SH-SY5Y (cell line): ENCODE results near the gene CANX.

Experiments
- GATA2 ChIP-seq: IDR thresholded peaks from 2 replicates; pipeline ENCODE4 v1.6.1; 2011; ENCODE audit warnings: mild to moderate bottlenecking, low read depth, low read length
- GATA3 ChIP-seq: IDR thresholded peaks from 2 replicates; pipeline ENCODE4 v1.6.1; 2011; ENCODE audit warnings: low read depth, mild to moderate bottlenecking, low read length, moderate library complexity

The CANX gene

GRCh38 chr5:179700401-179700918 is 1.7 kb downstream of the CANX start:
- TF ChIP-seq GATA3 (no peak), GATA2 (no peak)

DNA sequence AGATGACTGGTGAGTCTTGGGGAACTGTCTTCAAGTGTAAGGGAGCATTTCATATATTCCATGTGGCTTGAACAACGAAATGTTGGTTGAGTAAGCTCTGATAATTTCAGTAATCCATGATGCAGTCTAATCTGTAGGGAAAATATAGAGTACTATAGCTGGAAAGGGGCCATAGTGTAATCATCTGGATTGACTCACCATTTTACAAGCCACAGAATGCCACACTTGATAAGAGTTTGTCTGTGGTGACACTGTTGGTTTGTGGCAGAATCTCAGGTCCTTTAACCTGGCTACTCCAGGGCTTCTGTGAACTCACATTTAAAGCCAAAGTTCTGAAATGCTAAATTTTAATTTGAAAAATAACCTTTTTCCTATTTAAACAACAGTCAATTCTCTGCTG is 17.5 kb downstream of the CANX start:
- TF ChIP-seq GATA2 (no peak), GATA3 (no peak)

DNA sequence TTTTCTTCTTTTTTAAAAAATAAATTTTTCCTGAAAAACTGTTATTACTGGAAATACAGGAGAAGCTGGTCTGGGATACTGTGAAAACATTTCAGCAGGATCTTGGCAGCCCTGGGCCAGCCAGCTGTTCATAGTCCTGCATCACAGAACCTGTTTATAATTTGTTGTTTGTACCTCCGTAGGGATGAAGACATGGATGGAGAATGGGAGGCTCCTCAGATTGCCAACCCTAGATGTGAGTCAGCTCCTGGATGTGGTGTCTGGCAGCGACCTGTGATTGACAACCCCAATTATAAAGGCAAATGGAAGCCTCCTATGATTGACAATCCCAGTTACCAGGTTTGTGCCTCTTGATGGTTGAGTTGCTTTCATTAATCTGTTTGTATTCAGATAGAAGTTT is 21.5 kb downstream of the CANX start:
- no peak for TF ChIP-seq GATA3

DNA sequence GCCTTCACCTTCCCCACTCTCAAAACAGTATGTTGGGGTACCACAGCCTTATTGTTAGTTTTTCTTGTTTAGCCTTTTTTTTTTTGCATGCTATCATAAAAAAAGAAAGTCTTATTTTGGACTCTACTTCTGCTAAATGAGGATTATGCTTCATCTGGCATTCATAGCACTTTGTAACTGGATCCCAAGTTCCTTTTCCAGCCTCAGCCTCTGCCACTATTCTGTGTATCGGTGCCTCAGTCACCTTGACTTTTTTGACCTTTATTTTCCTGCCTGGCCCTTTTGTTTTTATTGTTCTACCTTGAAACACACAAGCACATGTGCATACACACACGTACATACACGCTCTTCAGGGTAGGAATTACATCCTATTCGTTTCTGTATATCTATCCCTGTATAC is 25.4 kb downstream of the CANX start:
- no peak for TF ChIP-seq GATA2
- TF ChIP-seq GATA3 = no peak

DNA sequence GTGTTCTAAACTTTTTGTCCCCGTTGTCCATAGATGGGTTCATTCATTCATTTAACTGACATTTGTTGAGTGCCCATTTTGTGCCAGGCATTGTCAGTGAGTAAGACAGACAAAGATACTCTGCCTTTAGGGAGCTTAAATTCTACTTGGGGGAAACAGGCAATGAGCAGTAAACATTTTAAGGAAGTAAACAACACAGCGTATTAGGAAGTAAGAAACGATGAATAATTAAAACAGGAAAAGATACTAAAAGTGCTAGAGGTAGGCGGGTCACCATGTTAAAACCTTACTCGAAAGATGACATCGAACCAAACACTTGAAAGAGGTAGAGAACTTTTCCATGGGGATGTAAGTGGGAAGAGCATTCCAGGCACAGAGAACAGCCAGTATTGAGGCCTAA is 28.3 kb downstream of the CANX start:
- TF ChIP-seq GATA2 (no peak), GATA3 (no peak)

- TF ChIP-seq GATA2 (no peak), GATA3 (no peak)
These were observed 30.5 kb downstream of the CANX start for GRCh38 chr5:179729303-179729702.

GRCh38 chr5:179729727-179730126 is 31.0 kb downstream of the CANX start:
- no peak for TF ChIP-seq GATA3
- no peak for TF ChIP-seq GATA2

GRCh38 chr5:179730356-179730755 is 31.6 kb downstream of the CANX start:
- TF ChIP-seq GATA2 = no peak
- no peak for TF ChIP-seq GATA3

DNA sequence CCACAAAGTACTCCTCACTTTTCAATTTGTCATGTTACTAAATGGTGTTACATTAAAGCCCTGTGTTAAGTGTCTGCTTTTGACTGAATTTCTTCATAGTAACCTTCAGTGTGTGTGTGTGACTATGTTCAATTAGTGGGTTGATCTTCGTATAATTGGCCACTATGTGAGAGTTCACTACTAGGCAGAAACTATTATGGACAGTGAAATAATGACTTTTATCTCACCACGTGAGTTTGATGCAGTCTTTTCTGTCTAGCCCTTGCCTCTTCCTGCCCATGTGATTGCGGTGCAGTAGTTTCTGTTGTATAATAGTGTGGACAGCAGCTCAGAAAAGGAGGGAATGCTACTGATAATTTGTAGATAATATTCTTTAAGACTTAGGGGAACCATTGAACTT is 32.1 kb downstream of the CANX start:
- no peak for TF ChIP-seq GATA2
- no peak for TF ChIP-seq GATA3

DNA sequence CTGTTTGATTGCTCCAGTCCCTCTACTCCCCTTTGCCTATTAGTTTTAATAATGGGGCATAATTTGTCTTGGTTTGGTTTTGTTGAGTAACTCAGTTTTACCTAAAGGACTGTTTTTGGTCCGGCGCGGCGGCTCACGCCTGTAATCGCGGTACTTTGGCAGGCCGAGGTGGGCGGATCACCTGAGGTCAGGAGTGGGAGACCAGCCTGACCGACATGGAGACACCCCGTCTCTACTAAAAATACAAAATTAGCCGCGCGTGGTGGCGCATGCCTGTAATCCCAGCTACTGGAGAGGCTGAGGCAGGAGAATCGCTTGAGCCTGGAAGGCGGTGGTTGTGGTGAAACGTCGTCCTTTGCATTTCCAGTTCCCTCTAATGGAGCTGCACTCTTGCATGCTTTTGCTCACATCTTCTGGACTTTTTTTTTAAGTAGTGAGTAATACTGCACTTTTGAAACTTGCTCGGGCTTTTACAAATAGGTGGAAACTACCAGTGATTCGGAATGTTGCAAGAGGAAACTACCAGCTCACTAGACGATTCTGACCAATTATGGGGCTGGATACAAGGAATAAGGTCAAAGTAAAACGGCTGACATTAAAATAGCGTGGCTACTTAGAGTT is 33.1 kb downstream of the CANX start:
- TF ChIP-seq GATA3 (no peak), GATA2 (no peak)

GRCh38 chr5:179732412-179732917 is 33.7 kb downstream of the CANX start, which contains the start of gene MAML1:
MAML1 (plus strand) TSS chr5:179732822; CDS start chr5:179733113, 291 bp downstream.
- no peak for TF ChIP-seq GATA3
- no peak for TF ChIP-seq GATA2

GRCh38 chr5:179732918-179733771 is 34.4 kb downstream of the CANX start:
- TF ChIP-seq GATA2 = no peak
- no peak for TF ChIP-seq GATA3

GRCh38 chr5:179733772-179734126 is 35.0 kb downstream of the CANX start:
- TF ChIP-seq GATA2 = no peak
- no peak for TF ChIP-seq GATA3

DNA sequence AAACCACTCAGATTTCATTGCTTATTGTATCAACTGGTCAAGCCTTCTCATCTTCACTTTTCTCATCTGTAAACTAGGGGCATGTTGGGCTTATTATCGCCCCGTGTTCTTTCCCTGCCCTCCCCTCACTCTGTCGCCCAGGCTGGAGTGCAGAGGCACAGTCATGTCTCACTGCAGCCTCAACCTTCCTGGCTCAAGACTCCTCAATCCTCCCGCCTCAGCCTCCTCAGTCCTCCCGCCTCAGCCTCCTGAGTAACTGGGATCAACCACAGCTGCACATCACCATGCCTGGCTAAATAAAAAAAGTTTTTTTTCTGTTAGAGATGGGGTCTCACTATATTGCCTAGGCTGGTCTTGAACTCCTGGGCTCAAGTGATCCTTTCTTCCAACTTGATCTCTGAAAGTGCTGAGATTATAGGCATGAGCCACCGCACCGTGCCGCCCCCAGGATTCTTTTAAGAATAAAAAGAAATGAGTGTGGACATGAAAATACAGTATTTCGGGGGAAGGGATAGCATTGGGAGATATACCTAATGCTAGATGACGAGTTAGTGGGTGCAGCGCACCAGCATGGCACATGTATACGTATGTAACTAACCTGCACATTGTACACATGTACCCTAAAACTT is 35.9 kb downstream of the CANX start:
- TF ChIP-seq GATA2 = no peak
- no peak for TF ChIP-seq GATA3

DNA sequence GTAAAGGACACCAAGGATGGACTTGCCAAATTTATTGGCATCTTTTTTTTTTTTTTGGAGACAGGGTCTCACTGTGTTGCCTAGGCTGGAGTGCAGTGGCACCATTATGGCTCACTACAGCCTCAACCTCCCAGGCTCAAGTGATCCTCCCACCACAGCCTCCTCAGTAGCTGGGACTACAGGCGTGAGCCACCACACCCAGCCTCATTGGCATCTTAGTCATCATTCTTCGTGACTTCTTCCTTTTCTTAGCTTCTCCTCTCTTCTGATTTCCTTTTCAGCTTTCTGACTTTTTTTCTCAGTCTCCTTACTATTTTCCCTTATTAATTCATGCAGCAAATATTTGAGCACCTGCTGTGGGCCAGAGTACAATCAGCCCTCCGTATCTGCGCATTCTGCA is 40.0 kb downstream of the CANX start:
- TF ChIP-seq GATA2 (no peak), GATA3 (no peak)
